Endothelial cell of umbilical vein (primary cell): ENCODE results near the gene KIAA1217. TPM values are rescaled to one million over a fixed set of nuclear protein-coding genes. Genes with fewer than 3 reads are reported as not detected.

Experiments
- BruUV-seq: library from RNA; stranded (reverse); fragments of 400-500 nt; replicated peaks from 2 replicates; lab custom pipeline; 2021; lab: Mats Ljungman, UMichigan
- CTCF ChIA-PET: fragments of 300-600, 350-600 bp; sonication (Branson Sonifier 250); formaldehyde crosslinking; loops from one replicate; lab custom pipeline; 2021; ENCODE audit warnings: antibody characterized with exemption, inconsistent platforms; lab: Charles Lee
- POLR2A ChIA-PET: fragments of 300-600, 350-600 bp; sonication (Branson Sonifier 250); formaldehyde crosslinking; loops from one replicate; lab custom pipeline; 2021; ENCODE audit warnings: antibody characterized with exemption, inconsistent platforms; lab: Charles Lee
- DNase-seq: peaks from one replicate; pipeline ENCODE4 v3.0.0-alpha.2; 2011; ENCODE audit warnings: low read depth, low spot score
- FAIRE-seq: peaks from 2 replicates; lab custom pipeline; 2011; peaks lifted over from hg19 to GRCh38; lab: Jason Lieb, UNC
- H2AFZ ChIP-seq: 2 replicates; pipeline ENCODE4 v1.6.0; 2012; ENCODE audit warnings: low read depth, low read length, control low read depth, inconsistent platforms
- H3K27ac ChIP-seq: 2 replicates; pipeline ENCODE4 v1.5.1; 2011; ENCODE audit warnings: low read depth, mild to moderate bottlenecking, control low read depth, low read length, moderate library complexity; ENCODE audit not compliant: insufficient read depth
- H3K27me3 ChIP-seq, 2 experiments: 2 replicates each; pipeline versions ENCODE4 v1.6.0 to v1.6.1; 2011; ENCODE audit warnings: low read length in 2 of 2, mixed read lengths in 1 of 2; ENCODE audit not compliant: control insufficient read depth in 2 of 2, insufficient read depth in 2 of 2
- H3K36me3 ChIP-seq, 2 experiments: 2 replicates in 1 of 2; 3 replicates in 1 of 2; pipeline ENCODE4 v1.5.1; 2011; ENCODE audit warnings: low read length in 2 of 2, mild to moderate bottlenecking in 1 of 2, moderate library complexity in 1 of 2; ENCODE audit not compliant: control insufficient read depth in 2 of 2, insufficient read depth in 2 of 2; ENCODE audit errors: extremely low read depth in 1 of 2
- H3K4me1 ChIP-seq: 3 replicates; pipeline ENCODE4 v1.5.1; 2011; ENCODE audit warnings: mild to moderate bottlenecking, low read length; ENCODE audit not compliant: control insufficient read depth, insufficient read depth; ENCODE audit errors: extremely low read depth
- H3K4me2 ChIP-seq: 2 replicates; pipeline ENCODE4 v1.6.1; 2011; ENCODE audit warnings: low read length, control low read depth, mixed read lengths; ENCODE audit not compliant: insufficient read depth
- H3K4me3 ChIP-seq, 3 experiments: fragments of 200-600 bp in 1 of 3; sonication (generic), shearing (Covaris generic) in 1 of 3; replicated peaks in 1 of 3; 2 replicates each; pipeline ENCODE4 v1.5.1; 2011 to 2016; ENCODE audit warnings: control low read depth in 3 of 3, low read length in 3 of 3, mild to moderate bottlenecking in 2 of 3, inconsistent platforms in 1 of 3, low read depth in 1 of 3, moderate library complexity in 1 of 3; ENCODE audit not compliant: insufficient read depth in 1 of 3
- H3K79me2 ChIP-seq: 2 replicates; pipeline ENCODE4 v1.6.0; 2012; ENCODE audit warnings: low read length, inconsistent platforms; ENCODE audit not compliant: control insufficient read depth, insufficient read depth
- H3K9ac ChIP-seq: replicated peaks from 2 replicates; pipeline ENCODE3; 2011; ENCODE audit warnings: low read length, control low read depth; ENCODE audit not compliant: insufficient read depth; ENCODE audit errors: extremely low read depth
- H3K9me1 ChIP-seq: replicated peaks from 3 replicates; pipeline ENCODE4 v1.6.0; 2011; ENCODE audit warnings: mild to moderate bottlenecking, low read length; ENCODE audit not compliant: control insufficient read depth, insufficient read depth; ENCODE audit errors: extremely low read depth
- H3K9me3 ChIP-seq: replicated peaks from 2 replicates; pipeline ENCODE4 v1.5.1; 2012; ENCODE audit warnings: low read length, inconsistent platforms; ENCODE audit not compliant: control insufficient read depth, insufficient read depth
- H4K20me1 ChIP-seq: replicated peaks from 2 replicates; pipeline ENCODE3; 2011; ENCODE audit warnings: mild to moderate bottlenecking, low read length; ENCODE audit not compliant: control insufficient read depth, insufficient read depth; ENCODE audit errors: extremely low read depth
- CTCF ChIP-seq, 2 donors: IDR thresholded peaks; 1 replicate in 1 of 2; 2 replicates in 1 of 2; pipeline ENCODE4 v1.5.1; 2011; ENCODE audit warnings: low read length in 2 of 2, mild to moderate bottlenecking in 2 of 2, moderate library complexity in 2 of 2, control low read depth in 1 of 2, inconsistent platforms in 1 of 2, low read depth in 1 of 2; ENCODE audit not compliant: insufficient read depth in 1 of 2; ENCODE audit errors: extremely low read depth in 1 of 2
- EZH2 ChIP-seq: IDR thresholded peaks from 2 replicates; pipeline ENCODE4 v1.6.1; 2012; ENCODE audit warnings: borderline replicate concordance, low read depth, mild to moderate bottlenecking, moderate library complexity, low read length, inconsistent platforms; ENCODE audit not compliant: severe bottlenecking
- FOS ChIP-seq: IDR thresholded peaks from 2 replicates; pipeline ENCODE4 v1.6.1; 2011; ENCODE audit warnings: mild to moderate bottlenecking, low read length, moderate library complexity, borderline replicate concordance; ENCODE audit not compliant: insufficient read depth
- GATA2 ChIP-seq: IDR thresholded peaks from 2 replicates; pipeline ENCODE4 v1.7.0; 2011; ENCODE audit warnings: low read depth, mild to moderate bottlenecking, moderate library complexity, mixed read lengths, low read length; ENCODE audit not compliant: insufficient read length, insufficient read depth
- JUN ChIP-seq: IDR thresholded peaks from 2 replicates; pipeline ENCODE4 v1.6.1; 2011; ENCODE audit warnings: borderline replicate concordance, low read depth; ENCODE audit not compliant: insufficient read length, insufficient read depth
- MAX ChIP-seq: IDR thresholded peaks from 2 replicates; pipeline ENCODE4 v1.6.1; 2011; ENCODE audit not compliant: insufficient read depth, insufficient read length
- MYC ChIP-seq: IDR thresholded peaks from one replicate; pipeline ENCODE4 v1.6.1; 2011; ENCODE audit warnings: mild to moderate bottlenecking, low read depth, low read length
- POLR2A ChIP-seq: IDR thresholded peaks from 2 replicates; pipeline ENCODE4 v1.6.1; 2012; ENCODE audit warnings: low read depth, mild to moderate bottlenecking, control low read depth, low read length
- POLR2AphosphoS5 ChIP-seq: IDR thresholded peaks from 2 replicates; pipeline ENCODE4 v1.6.1; 2012; ENCODE audit warnings: low read depth, mild to moderate bottlenecking, control low read depth, low read length, moderate library complexity; ENCODE audit not compliant: insufficient read depth
- dilution Hi-C: fragments of 300-500 bp; cut with MboI; formaldehyde crosslinking; loops from one replicate; pipeline ENCODE4 v1.15.0; 2019; ENCODE audit warnings: low sequenced_read_pairs; ENCODE audit not compliant: extremely low pct_ligation_motif_present
- intact Hi-C: fragments of 100-400 bp; cut with micrococcal nuclease; formaldehyde crosslinking; loops from one replicate; pipeline ENCODE4 v1.10.0; 2022
- polyA plus RNA-seq, 4 experiments: library from polyadenylated mRNA; depleted of rRNA in 3 of 4; stranded (reverse) in 3 of 4; unstranded in 1 of 4; fragments of >200 nt; gene quantifications; 2 replicates each; pipeline versions ENCODE4 v1.2.1 to v1.2.3, GENCODE V29; 2011 to 2012; ENCODE audit warnings: missing spikeins in 1 of 4
- total RNA-seq: library from RNA; stranded (reverse); gene quantifications from 2 replicates; pipeline ENCODE4 v1.2.3, GENCODE V29; 2021

Gene KIAA1217
- total and polyA plus RNA-seq, 2 donors (not counting 3 experiments of a cell fraction or from before 2014, with no cell fraction given), result 0.83 to 10.3 TPM

- Histone ChIP-seq H3K36me3 (no peaks in the 10 kb centered on the region), H3K9ac (no peak overlapping the region), H3K4me3 (no peak overlapping the region), H3K4me1 (no peaks in the 10 kb centered on the region), H3K79me2 (no peaks in the 10 kb centered on the region), H3K9me1 (no peaks in the 10 kb centered on the region), H3K27ac (no peak overlapping the region), H2AFZ (no peak overlapping the region), H3K27me3 (no peaks in the 10 kb centered on the region), H3K4me2 (no peak overlapping the region), H3K9me3 (no peaks in the 10 kb centered on the region), H4K20me1 (no peaks in the 10 kb centered on the region)
- intact Hi-C loops (no loop called here), dilution Hi-C loops (no loop called here)
- no peak for FAIRE-seq
- no TSS peak for BruUV-seq
- DNase-seq, result no peak
- no peak for TF ChIP-seq MAX
- TF ChIP-seq POLR2A, result no peak
- TF ChIP-seq GATA2, result no peak
- TF ChIP-seq FOS, result no peak
- no peak for TF ChIP-seq JUN
- TF ChIP-seq POLR2AphosphoS5, result no peak
- no peak for TF ChIP-seq CTCF (IDR thresholded peaks at IDR 0.05; ENCODE audit: extremely low read depth in 1 of 2, insufficient read depth in 1 of 2, low read depth in 1 of 2, low read length in 2 of 2)
- TF ChIP-seq MYC, result no peak
- no peak for TF ChIP-seq EZH2
- ChIA-PET POLR2A (no interaction called here), CTCF (no interaction called here)
Measured at GRCh38 chr10:24307696-24308485, 99.0 kb downstream of the KIAA1217 start.
